Sciatic nerve (tissue), 2 donors: ENCODE results near the gene RCOR1. TPM values are rescaled to one million over a fixed set of nuclear protein-coding genes. Genes with fewer than 3 reads are reported as not detected.
A peak's percentile ranks its signal among the peaks of the same experiment; 100 is the strongest.

ENCODE experiments used
- ATAC-seq: fragments of 200-7000 bp; cut with Tn5 transposase; one replicate; pipeline ENCODE4 v1.9.1; 2020; ENCODE audit warnings: mild to moderate bottlenecking, moderate library complexity
- DNase-seq: peaks from one replicate; pipeline ENCODE4 v3.0.0-alpha.2; 2020; ENCODE audit warnings: low spot score
- intact Hi-C: fragments of 100-400 bp; cut with DNase I; formaldehyde crosslinking; loops from one replicate; pipeline ENCODE4 v1.14.2; 2022
- total RNA-seq: library from RNA; stranded (reverse); fragmentation: NEBNext Ultra II Directional; extraction: Animal tissue kit (Norgen Biotek cat#: 25700); gene quantifications from one replicate; pipeline ENCODE4 v1.2.1, GENCODE V29; 2021
- donor health status: DM: no; HTN: no; CAD: no.
- donor health status: DM: no; HTN: no; CAD: no.

The RCOR1 gene
- total RNA-seq, 1 donor from 2014 or later: 19.9 TPM

- no peak for DNase-seq
- intact Hi-C loops: loop anchor here (10.0 kb wide), 1 partner anchor 222 kb away; no protein-coding TSS in a partner anchor
- ATAC-seq: no peak
These were observed 99.9 kb downstream of the RCOR1 start for GRCh38 chr14:102692334-102692733.

GRCh38 chr14:102693006-102693755 lies 100.7 kb downstream of the RCOR1 start:
- DNase-seq (no peak), ATAC-seq (no peak)
- intact Hi-C loops: loop anchor here (10.0 kb wide), 1 partner anchor 222 kb away; no protein-coding TSS in a partner anchor

- ATAC-seq: peak; percentile 89
- DNase-seq: peak; percentile 69
- intact Hi-C loops: loop anchor here (10.0 kb wide), 1 partner anchor 220 kb away; no protein-coding TSS in a partner anchor
These were observed 102.2 kb downstream of the RCOR1 start for GRCh38 chr14:102694530-102695166.

- ATAC-seq (no peak), DNase-seq (no peak)
- intact Hi-C loops: loop anchor here (10.0 kb wide), 1 partner anchor 220 kb away; no protein-coding TSS in a partner anchor
These were observed 102.7 kb downstream of the RCOR1 start for GRCh38 chr14:102695167-102695555.

- ATAC-seq (no peak), DNase-seq (no peak)
- intact Hi-C loops: loop anchor here (10.0 kb wide), 1 partner anchor 218 kb away; no protein-coding TSS in a partner anchor
These were observed 103.9 kb downstream of the RCOR1 start for GRCh38 chr14:102696332-102696731.

- ATAC-seq: no peak
- intact Hi-C loops: loop anchor here (10.0 kb wide), 1 partner anchor 218 kb away; no protein-coding TSS in a partner anchor
These were observed 104.5 kb downstream of the RCOR1 start for GRCh38 chr14:102696856-102697495.

GRCh38 chr14:102697501-102697900 lies 105.1 kb downstream of the RCOR1 start:
- ATAC-seq (no peak), DNase-seq (no peak)
- intact Hi-C loops: loop anchor here (10.0 kb wide), 1 partner anchor 217 kb away; no protein-coding TSS in a partner anchor

More at GRCh38 chr14:102696856-102697495, 104.5 kb downstream of the RCOR1 start:
- DNase-seq: no peak

- ATAC-seq (no peak), DNase-seq (no peak)
- intact Hi-C loops: loop anchor here (10.0 kb wide), 1 partner anchor 215 kb away; no protein-coding TSS in a partner anchor
These were observed 107.1 kb downstream of the RCOR1 start for GRCh38 chr14:102699416-102700110.

- no peak for ATAC-seq
- DNase-seq: no peak
- intact Hi-C loops: no loop called here
These were observed 116.0 kb downstream of the RCOR1 start for GRCh38 chr14:102708494-102708893.

- intact Hi-C loops: no loop called here
- DNase-seq (no peak), ATAC-seq (no peak)
These were observed 118.8 kb downstream of the RCOR1 start for GRCh38 chr14:102711207-102711606.

GRCh38 chr14:102711946-102712345 lies 119.5 kb downstream of the RCOR1 start:
- intact Hi-C loops: no loop called here
- ATAC-seq (no peak), DNase-seq (no peak)

- intact Hi-C loops: no loop called here
- ATAC-seq: no peak
- DNase-seq: no peak
These were observed 124.8 kb downstream of the RCOR1 start for GRCh38 chr14:102717276-102717675.

- no peak for DNase-seq
- intact Hi-C loops: no loop called here
These were observed 130.2 kb downstream of the RCOR1 start for GRCh38 chr14:102722646-102723045.

GRCh38 chr14:102723650-102724049 lies 131.2 kb downstream of the RCOR1 start:
- ATAC-seq (no peak), DNase-seq (no peak)
- intact Hi-C loops: no loop called here

More at GRCh38 chr14:102722646-102723045, 130.2 kb downstream of the RCOR1 start:
- no peak for ATAC-seq

GRCh38 chr14:102726191-102726949 lies 133.9 kb downstream of the RCOR1 start:
- no peak for ATAC-seq
- DNase-seq: no peak
- intact Hi-C loops: no loop called here

- intact Hi-C loops: no loop called here
- ATAC-seq (no peak), DNase-seq (no peak)
These were observed 135.1 kb downstream of the RCOR1 start for GRCh38 chr14:102727336-102728095.

- DNase-seq: no peak
- ATAC-seq: no peak
- intact Hi-C loops: no loop called here
These were observed 136.1 kb downstream of the RCOR1 start for GRCh38 chr14:102728501-102728900.

GRCh38 chr14:102729268-102729667 lies 136.8 kb downstream of the RCOR1 start:
- intact Hi-C loops: no loop called here
- DNase-seq (no peak), ATAC-seq (no peak)
